Endometrial microvascular endothelial cells (primary cell): ENCODE measurements around the gene METTL16. TPM values are rescaled to one million over a fixed set of nuclear protein-coding genes. Genes with fewer than 3 reads are reported as not detected.

Experiments
- in situ Hi-C: cut with HindIII; loops from 2 replicates; pipeline ENCODE4 v1.10.0; 2017; ENCODE audit warnings: low sequenced_read_pairs, low pct_unique_long_range_greater_than_20kb; ENCODE audit errors: inconsistent ontology term
- total RNA-seq: library from RNA; depleted of rRNA; stranded (reverse); fragments of >200 nt; gene quantifications from one replicate; pipeline ENCODE4 v1.2.3, GENCODE V29; 2015; ENCODE audit errors: inconsistent ontology term

Gene METTL16
- total RNA-seq, 1 donor from 2014 or later: 26.0 TPM

GRCh38 chr17:2427215-2427614 lies 84.5 kb downstream of the METTL16 start:
- in situ Hi-C loops: no loop called here

- in situ Hi-C loops: no loop called here
Measured at GRCh38 chr17:2423271-2423670, 88.4 kb downstream of the METTL16 start.

GRCh38 chr17:2421315-2422147 lies 90.2 kb downstream of the METTL16 start:
- in situ Hi-C loops: no loop called here

- in situ Hi-C loops: no loop called here
Measured at GRCh38 chr17:2420176-2420575, 91.5 kb downstream of the METTL16 start.

- in situ Hi-C loops: no loop called here
Measured at GRCh38 chr17:2419486-2419885, 92.2 kb downstream of the METTL16 start.

- in situ Hi-C loops: no loop called here
Measured at GRCh38 chr17:2418572-2418971, 93.1 kb downstream of the METTL16 start.

- in situ Hi-C loops: no loop called here
Measured at GRCh38 chr17:2416010-2416734, 95.5 kb downstream of the METTL16 start.

GRCh38 chr17:2415081-2415480 lies 96.6 kb downstream of the METTL16 start:
- in situ Hi-C loops: no loop called here

GRCh38 chr17:2414446-2415064 lies 97.1 kb downstream of the METTL16 start:
- in situ Hi-C loops: no loop called here

- in situ Hi-C loops: no loop called here
Measured at GRCh38 chr17:2412561-2413021, 99.1 kb downstream of the METTL16 start.

- in situ Hi-C loops: no loop called here
Measured at GRCh38 chr17:2410951-2411350, 100.7 kb downstream of the METTL16 start.

GRCh38 chr17:2406903-2407790 lies 104.5 kb downstream of the METTL16 start:
- in situ Hi-C loops: no loop called here

GRCh38 chr17:2406271-2406902 lies 105.3 kb downstream of the METTL16 start:
- in situ Hi-C loops: no loop called here

- in situ Hi-C loops: no loop called here
Measured at GRCh38 chr17:2405247-2405926, 106.3 kb downstream of the METTL16 start.

- in situ Hi-C loops: no loop called here
Measured at GRCh38 chr17:2403044-2403443, 108.6 kb downstream of the METTL16 start.

- in situ Hi-C loops: no loop called here
Measured at GRCh38 chr17:2402544-2402943, 109.1 kb downstream of the METTL16 start.

GRCh38 chr17:2401426-2402221 lies 110.1 kb downstream of the METTL16 start:
- in situ Hi-C loops: no loop called here
